Bronchial epithelial cell (primary cell): ENCODE results near the gene FGGY. TPM values are rescaled to one million over a fixed set of nuclear protein-coding genes. Genes with fewer than 3 reads are reported as not detected.

Experiments used
- DNase-seq: peaks from one replicate; pipeline ENCODE4 v3.0.0-alpha.2; 2010; ENCODE audit warnings: low read depth
- FAIRE-seq: peaks from 2 replicates; lab custom pipeline; 2011; peaks lifted over from hg19 to GRCh38; lab: Jason Lieb, UNC
- H3K27me3 ChIP-seq: 2 replicates; pipeline ENCODE4 v1.5.1; 2011; ENCODE audit warnings: low read length; ENCODE audit not compliant: control insufficient read depth, insufficient read depth
- H3K36me3 ChIP-seq: 2 replicates; pipeline ENCODE4 v1.5.1; 2011; ENCODE audit warnings: low read length; ENCODE audit not compliant: control insufficient read depth, insufficient read depth
- H3K4me3 ChIP-seq: 2 replicates; pipeline ENCODE4 v1.5.1; 2011; ENCODE audit warnings: mild to moderate bottlenecking, low read depth, low read length, control low read depth
- CTCF ChIP-seq: IDR thresholded peaks from 2 replicates; pipeline ENCODE4 v1.5.1; 2011; ENCODE audit warnings: mild to moderate bottlenecking, moderate library complexity, low read length, control low read depth, inconsistent platforms; ENCODE audit not compliant: insufficient read depth, severe bottlenecking
- total RNA-seq: library from RNA; depleted of rRNA; stranded (reverse); fragments of >200 nt; gene quantifications from 2 replicates; pipeline ENCODE4 v1.2.1, GENCODE V29; 2014

Gene FGGY
- total RNA-seq, 1 donor from 2014 or later, result 20.0 TPM

- TF ChIP-seq CTCF, result no peak
- DNase-seq (no peak), FAIRE-seq (no peak)
- H3K36me3 ChIP-seq, result no peaks in the 10 kb centered on the region
- H3K4me3 ChIP-seq, result no peak overlapping the region
- H3K27me3 ChIP-seq, result no peaks in the 10 kb centered on the region
These were observed 379.0 kb downstream of the FGGY start for GRCh38 chr1:59675936-59676335.

- FAIRE-seq, result no peak
- Histone ChIP-seq H3K27me3 (no peaks in the 10 kb centered on the region), H3K4me3 (no peak overlapping the region), H3K36me3 (no peaks in the 10 kb centered on the region)
- TF ChIP-seq CTCF, result no peak
- no peak for DNase-seq
These were observed 381.1 kb downstream of the FGGY start for GRCh38 chr1:59678040-59678439.

GRCh38 chr1:59678493-59679228, 381.8 kb downstream of the FGGY start:
- no peak for FAIRE-seq
- Histone ChIP-seq H3K36me3 (no peaks in the 10 kb centered on the region), H3K4me3 (no peak overlapping the region), H3K27me3 (no peaks in the 10 kb centered on the region)
- peak; percentile 84 for DNase-seq
- no peak for TF ChIP-seq CTCF

GRCh38 chr1:59680044-59680443, 383.1 kb downstream of the FGGY start:
- DNase-seq, result no peak
- no peak overlapping the region for H3K4me3 ChIP-seq
- H3K36me3 ChIP-seq, result no peaks in the 10 kb centered on the region
- FAIRE-seq, result no peak
- TF ChIP-seq CTCF, result no peak
- no peaks in the 10 kb centered on the region for H3K27me3 ChIP-seq

- no peak overlapping the region for H3K4me3 ChIP-seq
- DNase-seq (no peak), FAIRE-seq (peak; percentile 96)
- no peaks in the 10 kb centered on the region for H3K27me3 ChIP-seq
- no peaks in the 10 kb centered on the region for H3K36me3 ChIP-seq
- TF ChIP-seq CTCF, result no peak
These were observed 385.6 kb downstream of the FGGY start for GRCh38 chr1:59682396-59683080.

GRCh38 chr1:59683197-59683596, 386.3 kb downstream of the FGGY start:
- Histone ChIP-seq H3K27me3 (no peaks in the 10 kb centered on the region), H3K4me3 (no peak overlapping the region), H3K36me3 (no peaks in the 10 kb centered on the region)
- FAIRE-seq, result no peak
- TF ChIP-seq CTCF, result no peak
- no peak for DNase-seq
